Measurements from ENCODE around the gene MED23.

DNA sequence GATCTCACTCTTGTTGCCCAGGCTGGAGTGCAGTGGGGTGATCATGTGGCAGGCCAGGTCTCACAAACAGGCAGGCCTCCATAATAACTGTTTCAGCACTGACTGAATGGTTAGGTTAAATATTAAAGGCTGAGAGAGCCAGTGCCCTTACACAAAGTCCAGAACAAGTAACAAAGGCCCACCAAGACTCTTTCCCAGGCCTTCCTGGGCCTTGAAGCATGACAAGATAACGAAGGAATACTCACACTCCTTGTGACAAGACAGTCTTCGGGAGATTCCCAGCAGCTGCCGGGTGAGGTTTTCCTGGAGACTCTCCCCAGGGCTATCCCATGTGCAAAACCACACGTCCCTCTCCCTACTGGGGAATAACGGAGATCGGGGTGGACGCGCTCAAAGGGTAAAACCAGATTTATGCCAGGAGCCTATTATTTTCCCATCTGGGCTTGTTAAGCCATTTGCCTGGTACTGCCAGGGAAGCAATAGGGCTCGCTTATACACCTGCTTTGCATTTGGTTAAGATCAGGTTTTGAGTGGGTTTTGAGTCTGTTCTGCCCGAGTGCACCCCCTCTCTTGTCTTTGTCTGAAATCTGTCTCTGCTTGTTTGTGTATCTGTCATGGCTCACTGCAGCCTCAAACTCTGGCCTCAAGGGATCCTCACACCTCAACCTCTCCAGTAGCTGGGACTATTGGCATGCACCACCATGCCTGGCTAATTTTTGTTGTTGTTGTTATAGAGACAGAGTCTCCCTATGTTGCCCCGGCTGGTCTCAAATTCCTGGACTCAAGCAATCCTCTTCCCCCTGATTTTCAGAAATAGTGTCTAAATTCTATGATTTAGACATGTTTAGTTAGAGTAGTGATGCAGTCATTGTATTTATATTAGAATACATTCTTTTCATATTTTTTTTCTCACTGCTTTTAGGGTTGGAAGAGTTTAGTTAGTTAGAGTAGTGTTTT, 7.6 kb upstream of the MED23 start:
- TF ChIP-seq, protein P1, sequence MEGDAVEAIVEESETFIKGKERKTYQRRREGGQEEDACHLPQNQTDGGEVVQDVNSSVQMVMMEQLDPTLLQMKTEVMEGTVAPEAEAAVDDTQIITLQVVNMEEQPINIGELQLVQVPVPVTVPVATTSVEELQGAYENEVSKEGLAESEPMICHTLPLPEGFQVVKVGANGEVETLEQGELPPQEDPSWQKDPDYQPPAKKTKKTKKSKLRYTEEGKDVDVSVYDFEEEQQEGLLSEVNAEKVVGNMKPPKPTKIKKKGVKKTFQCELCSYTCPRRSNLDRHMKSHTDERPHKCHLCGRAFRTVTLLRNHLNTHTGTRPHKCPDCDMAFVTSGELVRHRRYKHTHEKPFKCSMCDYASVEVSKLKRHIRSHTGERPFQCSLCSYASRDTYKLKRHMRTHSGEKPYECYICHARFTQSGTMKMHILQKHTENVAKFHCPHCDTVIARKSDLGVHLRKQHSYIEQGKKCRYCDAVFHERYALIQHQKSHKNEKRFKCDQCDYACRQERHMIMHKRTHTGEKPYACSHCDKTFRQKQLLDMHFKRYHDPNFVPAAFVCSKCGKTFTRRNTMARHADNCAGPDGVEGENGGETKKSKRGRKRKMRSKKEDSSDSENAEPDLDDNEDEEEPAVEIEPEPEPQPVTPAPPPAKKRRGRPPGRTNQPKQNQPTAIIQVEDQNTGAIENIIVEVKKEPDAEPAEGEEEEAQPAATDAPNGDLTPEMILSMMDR (IDR thresholded peaks at IDR 0.05): no peak
- no peak for TF ChIP-seq POLR2A (IDR thresholded peaks at IDR 0.05)

Data from Peyer's patch (tissue), 4 donors.